Renal cortex interstitium (tissue), 3 donors: Measurements from ENCODE around the gene KRTAP1-4. TPM values are rescaled to one million over a fixed set of nuclear protein-coding genes. Genes with fewer than 3 reads are reported as not detected.

ENCODE experiments used
- polyA plus RNA-seq, 3 donors: library from polyadenylated mRNA; unstranded; fragments of 120-200 nt; gene quantifications; one replicate each; pipeline ENCODE4 v1.2.1, GENCODE V29; 2013; ENCODE audit not compliant: insufficient read length in 3 of 3

KRTAP1-4 gene
- polyA plus RNA-seq, 3 donors, result not detected

Other genes starting within 250 kb of the KRTAP1-4 start
- gene KRT27, start 247.6 kb downstream of the KRTAP1-4 start, polyA plus RNA-seq, result not detected
- not detected for gene KRT28, start 230.2 kb downstream of the KRTAP1-4 start, polyA plus RNA-seq
- gene KRT10, start 207.6 kb downstream of the KRTAP1-4 start, polyA plus RNA-seq, result 10 to 100 TPM; 47.1 to 49.5 (median 48.5) TPM
- gene KRT12, start 163.0 kb downstream of the KRTAP1-4 start, polyA plus RNA-seq, result not detected
- under 1 TPM in 2 of 3 donors, not detected in 1; 0.11 to 0.19 TPM for gene KRT20, start 145.0 kb downstream of the KRTAP1-4 start, polyA plus RNA-seq
- gene KRT23, start 92.5 kb downstream of the KRTAP1-4 start, polyA plus RNA-seq, result 1 to 10 TPM in 1 of 3 donors, under 1 TPM in 2; 0.80 to 1.4 (median 0.94) TPM
- not detected for gene KRT39, start 63.2 kb downstream of the KRTAP1-4 start, polyA plus RNA-seq
- gene KRT40, start 45.9 kb downstream of the KRTAP1-4 start, polyA plus RNA-seq, result not detected
- gene KRTAP3-3, start 36.0 kb downstream of the KRTAP1-4 start, polyA plus RNA-seq, result not detected
- not detected for gene KRTAP3-2, start 30.3 kb downstream of the KRTAP1-4 start, polyA plus RNA-seq
- gene KRTAP3-1, start 21.1 kb downstream of the KRTAP1-4 start, polyA plus RNA-seq, result not detected
- gene KRTAP1-5, start 3.0 kb downstream of the KRTAP1-4 start, polyA plus RNA-seq, result not detected
- not detected for gene KRTAP1-3, start 4.7 kb upstream of the KRTAP1-4 start, polyA plus RNA-seq
- gene KRTAP1-1, start 11.3 kb upstream of the KRTAP1-4 start, polyA plus RNA-seq, result not detected
- not detected for gene KRTAP2-1, start 17.1 kb upstream of the KRTAP1-4 start, polyA plus RNA-seq
- not detected for gene KRTAP2-2, start 25.0 kb upstream of the KRTAP1-4 start, polyA plus RNA-seq
- gene KRTAP2-3, start 29.9 kb upstream of the KRTAP1-4 start, polyA plus RNA-seq, result not detected
- not detected for gene KRTAP2-4, start 35.7 kb upstream of the KRTAP1-4 start, polyA plus RNA-seq
- not detected for gene KRTAP4-7, start 54.0 kb upstream of the KRTAP1-4 start, polyA plus RNA-seq
- not detected for gene KRTAP4-8, start 67.9 kb upstream of the KRTAP1-4 start, polyA plus RNA-seq
- gene KRTAP4-16, start 72.0 kb upstream of the KRTAP1-4 start, polyA plus RNA-seq, result not detected
- gene KRTAP4-9, start 75.2 kb upstream of the KRTAP1-4 start, polyA plus RNA-seq, result not detected
- gene KRTAP4-11, start 88.2 kb upstream of the KRTAP1-4 start, polyA plus RNA-seq, result not detected
- not detected for gene KRTAP4-12, start 94.0 kb upstream of the KRTAP1-4 start, polyA plus RNA-seq
- not detected for gene KRTAP4-6, start 110.3 kb upstream of the KRTAP1-4 start, polyA plus RNA-seq
- not detected for gene KRTAP4-5, start 119.6 kb upstream of the KRTAP1-4 start, polyA plus RNA-seq
- gene KRTAP4-4, start 130.6 kb upstream of the KRTAP1-4 start, polyA plus RNA-seq, result not detected
- not detected for gene KRTAP4-3, start 138.0 kb upstream of the KRTAP1-4 start, polyA plus RNA-seq
- gene KRTAP4-2, start 148.0 kb upstream of the KRTAP1-4 start, polyA plus RNA-seq, result not detected
- not detected for gene KRTAP4-1, start 154.7 kb upstream of the KRTAP1-4 start, polyA plus RNA-seq
- not detected for gene KRTAP9-1, start 159.7 kb upstream of the KRTAP1-4 start, polyA plus RNA-seq
- gene KRTAP9-2, start 196.5 kb upstream of the KRTAP1-4 start, polyA plus RNA-seq, result not detected
- not detected for gene KRTAP9-3, start 202.3 kb upstream of the KRTAP1-4 start, polyA plus RNA-seq
- gene KRTAP9-8, start 207.8 kb upstream of the KRTAP1-4 start, polyA plus RNA-seq, result not detected
- gene KRTAP9-4, start 219.5 kb upstream of the KRTAP1-4 start, polyA plus RNA-seq, result not detected
- not detected for gene KRTAP9-9, start 225.2 kb upstream of the KRTAP1-4 start, polyA plus RNA-seq
- gene KRTAP9-6, start 235.2 kb upstream of the KRTAP1-4 start, polyA plus RNA-seq, result under 1 TPM in 1 of 3 donors, not detected in 2; 0.19 TPM
- gene KRTAP9-7, start 245.5 kb upstream of the KRTAP1-4 start, polyA plus RNA-seq, result not detected